Mammary epithelial cell (primary cell): ENCODE data around the gene HMX3.

Source experiments
- CTCF ChIP-seq, 2 donors: IDR thresholded peaks in 1 of 2; conservative IDR thresholded peaks in 1 of 2; 2 replicates each; pipeline ENCODE4 v1.5.1; 2011 to 2012; ENCODE audit warnings: inconsistent platforms in 2 of 2, low read length in 2 of 2, mild to moderate bottlenecking in 2 of 2, control low read depth in 1 of 2, low read depth in 1 of 2; ENCODE audit not compliant: insufficient read depth in 1 of 2; ENCODE audit errors: extremely low read depth in 1 of 2
- EZH2 ChIP-seq: IDR thresholded peaks from 2 replicates; pipeline ENCODE4 v1.6.1; 2012; ENCODE audit warnings: low read length, inconsistent platforms, borderline replicate concordance

- no peak for TF ChIP-seq CTCF (conservative IDR thresholded peaks at IDR 0.05 in 1 of 2, IDR thresholded peaks at IDR 0.05 in 1 of 2; ENCODE audit: extremely low read depth in 1 of 2, insufficient read depth in 1 of 2, low read depth in 1 of 2, low read length in 2 of 2)
- no peak for TF ChIP-seq EZH2
Measured at GRCh38 chr10:123097039-123097438, 38.7 kb upstream of the HMX3 start.
